Heart right ventricle (tissue), 16 donors: ENCODE data around the gene LYG2. TPM values are rescaled to one million over a fixed set of nuclear protein-coding genes. Genes with fewer than 3 reads are reported as not detected.

Source experiments
- ATAC-seq, 8 donors: fragments of 200-7000 bp; cut with Tn5 transposase; one replicate each; pipeline ENCODE4 v1.9.1; 2020; ENCODE audit warnings: mild to moderate bottlenecking in 8 of 8, moderate library complexity in 8 of 8, moderate number of reproducible peaks in 1 of 8
- DNase-seq, 2 donors: peaks; one replicate each; pipeline ENCODE4 v3.0.0-alpha.2; 2020
- H3K27ac ChIP-seq, 10 donors: fragments of 200-600 bp; sonication (generic) in 2 of 10; one replicate each; pipeline versions ENCODE4 v1.5.0 to v1.8.0; 2020 to 2022; ENCODE audit warnings: mild to moderate bottlenecking in 3 of 10
- H3K27me3 ChIP-seq, 7 donors: fragments of 200-600 bp; one replicate each; pipeline ENCODE4 v1.8.0; 2021 to 2022; ENCODE audit warnings: mild to moderate bottlenecking in 2 of 7
- H3K36me3 ChIP-seq, 9 donors: fragments of 200-600 bp; sonication (generic) in 1 of 9; one replicate each; pipeline versions ENCODE4 v1.5.0 to v1.8.0; 2020 to 2022; ENCODE audit warnings: mild to moderate bottlenecking in 2 of 9
- H3K4me1 ChIP-seq, 9 donors: fragments of 200-600 bp; sonication (generic) in 1 of 9; one replicate each; pipeline versions ENCODE4 v1.5.0 to v1.8.0; 2020 to 2022; ENCODE audit warnings: mild to moderate bottlenecking in 4 of 9
- H3K4me3 ChIP-seq, 10 donors: fragments of 200-600 bp; sonication (generic) in 2 of 10; one replicate each; pipeline versions ENCODE4 v1.5.0 to v1.8.0; 2020 to 2022; ENCODE audit warnings: mild to moderate bottlenecking in 7 of 10, moderate library complexity in 2 of 10
- H3K9me3 ChIP-seq, 11 donors: fragments of 200-600 bp in 10 of 11; sonication (generic) in 2 of 11; one replicate each; pipeline versions ENCODE4 v1.5.0 to v1.8.0; 2013 to 2022; ENCODE audit warnings: mild to moderate bottlenecking in 2 of 11, control low read depth in 1 of 11, moderate library complexity in 1 of 11
- WGBS, 2 donors: extraction: QIAGEN DNeasy Blood & Tissue Kit; methylation state at CpG; one replicate each; pipeline ENCODE4 v1.1.7; 2013; ENCODE audit warnings: inconsistent platforms in 1 of 2; 5-methylcytosine and 5-hydroxymethylcytosine counted together
- intact Hi-C, 10 donors: fragments of 100-400 bp; cut with DNase I; formaldehyde crosslinking; loops; one replicate each; pipeline versions ENCODE4 v1.11.1 to v1.14.2; 2022
- polyA plus RNA-seq, 2 donors: library from polyadenylated mRNA; stranded (reverse); fragments of 200-250 nt; gene quantifications; one replicate each; pipeline ENCODE4 v1.2.3, GENCODE V29; 2013
- total RNA-seq, 10 donors: library from RNA; stranded (reverse); fragmentation: NEBNext Ultra II Directional in 3 of 10; extraction: Animal tissue kit (Norgen Biotek cat#: 25700) in 3 of 10; gene quantifications; one replicate each; pipeline versions ENCODE4 v1.2.1 to v1.2.4, GENCODE V29; 2021 to 2023
- TF ChIP-seq, protein P1 (sequence below), 9 donors: fragments of 200-600 bp; sonication (generic) in 2 of 9; IDR thresholded peaks; one replicate each; pipeline versions ENCODE4 v1.5.0 to v1.8.0; 2021 to 2022; ENCODE audit warnings: antibody characterized with exemption in 9 of 9, mild to moderate bottlenecking in 5 of 9, moderate library complexity in 1 of 9
- donor health status: Arrhythmogenic right ventricular cardiomyopathy.
- donor health status: ischemic (EF 13 %, LVEDD 7.1; RV severe dilation, severe dysfunction).
- donor health status: healthy with polysubstance abuse.
- donor health status: DM: no; HTN: yes; CAD: no.
- donor health status: DM: no; HTN: no; CAD: no.
- donor health status: ischemic (EF 25% LVEDD 6.9; RV normal size, moderate dysfunction).
- donor health status: ischemic (EF 25% LVEDD 5.7; RV mildly dilated, moderate dysfunction).
- donor health status: healthy.
- donor health status: DM: yes; HTN: yes; CAD: no.
- donor health status: Ischemic cardiomyopathy.
- donor health status: ischemic (EF 35%, LVEDD 5.7; RV mildly dilated, moderate dysfunction).
- donor health status: nonischemic (EF 11% LVEDD 7.7; RV severe dilation, severe dysfunction).
- donor health status: DM: yes; HTN: yes; CAD: no.
- donor health status: PGD.
- donor health status: ischemic (EF 29% LVEDD 5.4; RV normal size, mild dysfunction).
- donor health status: nonischemic (EF 23%, LVEDD 6.1; RV moderate dilation, normal function).

The LYG2 gene
- total and polyA plus RNA-seq, 12 donors: not detected

DNA sequence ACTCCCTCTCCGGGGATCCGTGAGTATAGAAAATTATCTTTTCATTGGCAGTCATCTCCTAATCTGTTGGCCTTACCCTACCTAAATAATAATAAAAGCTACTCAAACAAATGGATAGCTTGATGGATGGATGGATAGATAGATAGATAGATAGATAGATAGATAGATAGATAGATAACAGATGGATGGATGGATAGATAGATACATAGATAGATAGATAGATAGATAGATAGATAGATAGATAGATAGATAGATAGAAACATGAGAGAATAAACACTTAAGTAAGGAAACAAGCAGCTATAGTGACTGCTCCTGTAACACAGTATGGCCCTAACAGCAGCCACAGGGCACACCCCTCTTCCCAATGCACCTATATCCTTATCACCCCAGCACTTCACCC is 39.4 kb downstream of the LYG2 start:
- Histone ChIP-seq H3K4me1 (peaks cover 0 to 6% (median 0%) of the 10 kb centered on the region in 9 donors), H3K27me3 (no peaks in the 10 kb centered on the region), H3K36me3 (peaks cover 0 to 19% (median 0%) of the 10 kb centered on the region in 9 donors), H3K4me3 (no peak overlapping the region), H3K9me3 (no peaks in the 10 kb centered on the region), H3K27ac (no peak overlapping the region)
- no peak for DNase-seq
- ATAC-seq: no peak
- 92 to 95% methylated on average over 2 of the region's 2 CpGs for WGBS, 2 donors
- intact Hi-C loops: no loop called here
- TF ChIP-seq, protein P1, sequence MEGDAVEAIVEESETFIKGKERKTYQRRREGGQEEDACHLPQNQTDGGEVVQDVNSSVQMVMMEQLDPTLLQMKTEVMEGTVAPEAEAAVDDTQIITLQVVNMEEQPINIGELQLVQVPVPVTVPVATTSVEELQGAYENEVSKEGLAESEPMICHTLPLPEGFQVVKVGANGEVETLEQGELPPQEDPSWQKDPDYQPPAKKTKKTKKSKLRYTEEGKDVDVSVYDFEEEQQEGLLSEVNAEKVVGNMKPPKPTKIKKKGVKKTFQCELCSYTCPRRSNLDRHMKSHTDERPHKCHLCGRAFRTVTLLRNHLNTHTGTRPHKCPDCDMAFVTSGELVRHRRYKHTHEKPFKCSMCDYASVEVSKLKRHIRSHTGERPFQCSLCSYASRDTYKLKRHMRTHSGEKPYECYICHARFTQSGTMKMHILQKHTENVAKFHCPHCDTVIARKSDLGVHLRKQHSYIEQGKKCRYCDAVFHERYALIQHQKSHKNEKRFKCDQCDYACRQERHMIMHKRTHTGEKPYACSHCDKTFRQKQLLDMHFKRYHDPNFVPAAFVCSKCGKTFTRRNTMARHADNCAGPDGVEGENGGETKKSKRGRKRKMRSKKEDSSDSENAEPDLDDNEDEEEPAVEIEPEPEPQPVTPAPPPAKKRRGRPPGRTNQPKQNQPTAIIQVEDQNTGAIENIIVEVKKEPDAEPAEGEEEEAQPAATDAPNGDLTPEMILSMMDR (IDR thresholded peaks at IDR 0.05): no peak

DNA sequence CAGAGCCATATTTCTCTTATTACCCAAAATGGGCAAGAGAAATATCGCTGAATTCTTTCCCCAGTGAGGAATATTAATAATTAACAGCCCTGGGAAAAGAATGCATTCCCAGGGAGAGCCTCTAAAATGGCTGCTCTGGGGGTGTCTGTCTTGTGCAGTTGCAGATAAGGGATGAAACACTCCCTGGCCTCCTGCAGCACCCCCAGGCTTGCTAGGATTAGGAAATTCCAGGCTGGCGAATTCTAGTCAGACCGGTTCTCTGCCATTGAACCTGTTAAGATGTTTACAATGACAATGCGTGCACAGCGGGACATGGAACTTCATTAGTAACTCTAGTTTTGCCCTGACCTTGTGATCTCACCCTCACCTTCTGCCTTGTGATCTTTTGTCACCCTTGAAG is 50.0 kb downstream of the LYG2 start:
- no peaks in the 10 kb centered on the region for H3K27me3 ChIP-seq
- no peaks in the 10 kb centered on the region for H3K4me1 ChIP-seq
- 91 to 93% methylated on average over 5 of the region's 5 CpGs for WGBS, 2 donors
- ATAC-seq: no peak
- intact Hi-C loops: no loop called here
- H3K27ac ChIP-seq: no peak overlapping the region
- DNase-seq: no peak
- TF ChIP-seq, protein P1 (IDR thresholded peaks at IDR 0.05): no peak
- no peak overlapping the region for H3K4me3 ChIP-seq
- H3K36me3 ChIP-seq: peaks cover 0 to 6% (median 0%) of the 10 kb centered on the region in 9 donors
- peaks cover 0 to 14% (median 0%) of the 10 kb centered on the region in 11 donors for H3K9me3 ChIP-seq

DNA sequence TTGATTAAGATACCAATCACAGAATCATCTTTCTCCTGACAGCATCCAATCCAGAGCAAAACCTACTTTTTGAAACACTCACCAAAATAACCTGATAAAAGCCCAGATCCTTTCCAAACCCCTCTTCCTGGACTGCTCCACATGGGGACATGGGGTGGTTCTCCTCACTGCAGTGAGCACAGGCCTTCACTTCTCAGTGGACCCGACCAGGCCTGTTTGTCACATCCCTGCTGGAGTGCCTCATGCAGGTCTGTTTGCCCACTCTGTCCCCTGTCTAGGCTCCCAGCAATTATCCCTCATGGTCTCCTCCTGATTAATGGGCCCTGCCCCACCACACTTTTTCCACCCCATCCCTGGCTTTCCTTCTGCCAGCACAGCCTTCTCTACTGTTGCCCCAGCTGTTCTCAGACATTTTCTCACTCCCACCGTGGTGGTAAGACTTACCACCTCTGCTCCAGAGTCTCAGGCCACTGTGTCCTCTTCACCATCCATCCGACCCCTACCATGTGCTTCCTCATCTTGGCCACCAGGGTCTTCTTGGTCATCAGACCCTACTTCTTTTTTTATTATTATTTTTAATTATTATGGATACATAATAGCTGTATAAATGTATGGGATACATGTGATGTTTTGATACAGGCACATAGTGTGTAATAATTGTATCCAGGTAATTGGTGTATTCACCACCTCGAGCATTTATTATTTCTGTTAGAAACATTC is 53.3 kb downstream of the LYG2 start:
- DNase-seq: no peak
- Histone ChIP-seq H3K9me3 (peaks cover 0 to 14% (median 0%) of the 10 kb centered on the region in 11 donors), H3K4me3 (no peak overlapping the region), H3K27me3 (no peaks in the 10 kb centered on the region), H3K27ac (no peak overlapping the region), H3K36me3 (peaks cover 0 to 29% (median 8%) of the 10 kb centered on the region in 9 donors), H3K4me1 (no peaks in the 10 kb centered on the region)
- intact Hi-C loops: no loop called here
- 92 to 94% methylated on average over 4 of the region's 4 CpGs for WGBS, 2 donors
- TF ChIP-seq, protein P1 (IDR thresholded peaks at IDR 0.05): peak in 1 of 9 donors; percentile 18
- no peak for ATAC-seq

DNA sequence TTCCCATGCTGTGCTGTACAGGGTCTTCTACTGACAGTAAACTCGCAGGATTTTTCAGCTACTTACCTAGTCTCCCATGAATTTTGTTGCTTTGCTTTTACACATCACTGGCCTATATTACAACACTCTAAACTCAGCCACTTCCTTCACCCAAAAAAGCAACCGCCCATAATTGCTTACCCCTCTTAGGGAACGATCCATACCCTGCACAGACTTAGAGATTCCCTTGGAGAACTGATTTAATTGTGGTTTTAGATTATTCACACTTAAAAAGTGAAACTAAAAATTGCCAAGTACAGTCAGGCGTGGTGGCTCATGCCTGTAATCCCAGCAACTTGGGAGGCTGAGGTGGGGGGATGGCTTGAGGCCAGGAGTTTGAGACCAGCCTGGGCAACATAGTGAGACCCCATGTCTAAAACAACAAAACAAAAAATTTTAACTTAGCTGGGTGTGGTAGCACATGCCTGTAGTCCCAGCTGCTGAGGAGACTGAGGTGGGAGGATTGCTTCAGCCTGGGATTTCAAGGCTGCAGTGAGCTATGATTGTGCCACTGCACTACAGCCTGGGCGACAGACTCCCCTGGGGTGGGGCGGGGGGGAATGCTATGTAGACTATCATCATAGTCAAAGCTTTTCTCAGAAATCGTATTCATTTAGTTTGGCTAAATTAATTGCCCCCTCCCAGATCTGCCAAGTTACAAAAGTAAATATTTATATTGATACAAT is 55.2 kb downstream of the LYG2 start:
- DNase-seq (no peak), ATAC-seq (no peak)
- Histone ChIP-seq H3K36me3 (peaks cover 0 to 46% (median 23%) of the 10 kb centered on the region in 9 donors), H3K4me3 (no peak overlapping the region), H3K27me3 (no peaks in the 10 kb centered on the region), H3K9me3 (peaks cover 0 to under 1% (median 0%) of the 10 kb centered on the region in 11 donors), H3K4me1 (no peaks in the 10 kb centered on the region), H3K27ac (no peak overlapping the region)
- WGBS, 2 donors: 93 to 94% methylated on average over 7 of the region's 7 CpGs
- intact Hi-C loops: no loop called here
- TF ChIP-seq, protein P1 (IDR thresholded peaks at IDR 0.05): no peak
